T-helper 1 cell (primary cell): ENCODE data around the gene ISG20.
"Not testable (repeated sequence)": the region's sequence is repeated elsewhere in the genome, so short reads cannot be mapped to it uniquely, and the experiment has no call there.

Source experiments
- DNase-seq, 5 donors: peaks; one replicate each; pipeline ENCODE4 v3.0.0-alpha.2; 2012 to 2020

The ISG20 gene

DNA sequence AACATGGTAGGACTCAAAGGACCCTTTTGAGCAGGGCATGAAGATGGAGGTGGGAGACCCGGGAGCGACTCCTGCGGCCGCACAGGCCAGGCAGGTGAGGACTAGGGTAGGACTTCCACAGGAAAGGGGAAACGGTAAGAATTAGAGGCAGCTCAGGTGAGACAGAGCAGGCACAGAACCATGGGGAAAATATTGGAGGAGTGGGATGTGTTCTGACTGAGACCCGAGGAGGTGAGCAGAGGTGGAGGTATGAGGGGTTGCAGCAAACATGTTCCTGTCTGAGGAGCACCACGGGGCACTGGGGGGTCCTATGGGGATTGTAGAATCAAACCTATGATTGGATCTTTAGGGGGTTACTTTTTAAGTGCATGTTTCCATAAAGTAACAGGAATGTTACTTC lies 1.4 kb upstream of the ISG20 start:
- no peak for DNase-seq

DNA sequence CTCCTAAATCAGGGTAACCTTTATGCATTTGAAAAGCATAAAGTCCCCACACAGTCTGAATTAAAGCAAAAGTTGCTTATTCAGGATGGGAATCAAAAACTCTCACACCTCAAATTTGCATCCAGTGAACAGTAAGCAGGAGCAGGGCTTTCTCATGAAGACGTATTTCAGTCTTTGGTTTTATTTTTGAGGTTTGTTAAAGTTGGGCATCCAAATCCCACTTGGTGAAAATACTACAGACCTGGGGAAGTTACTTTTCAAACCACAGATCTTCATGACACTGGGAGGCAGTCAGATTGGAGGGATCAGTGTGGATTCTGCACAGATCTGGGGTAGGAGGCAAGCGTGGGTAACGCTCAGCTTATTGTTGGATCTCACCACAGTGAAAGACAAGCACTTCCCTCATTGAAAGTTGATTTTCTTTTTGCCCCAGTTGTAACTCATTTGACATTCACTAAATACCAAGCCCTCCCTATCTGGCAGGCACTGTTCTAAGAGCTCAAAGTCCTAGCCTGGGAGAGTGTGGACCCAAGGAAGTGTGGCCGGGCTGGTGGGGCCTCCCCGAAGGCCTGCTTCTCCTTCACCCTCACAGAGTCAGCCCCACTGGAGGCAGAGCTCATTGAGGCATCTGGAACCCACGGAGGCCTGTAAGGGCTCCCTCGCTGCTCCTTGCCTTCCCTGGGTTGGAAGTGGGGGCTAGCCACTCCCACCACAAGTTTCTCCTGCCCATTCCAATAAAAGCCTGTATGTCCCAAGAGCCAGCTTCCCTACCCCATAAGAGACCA lies 783 bp upstream of the ISG20 start:
- DNase-seq = no peak

DNA sequence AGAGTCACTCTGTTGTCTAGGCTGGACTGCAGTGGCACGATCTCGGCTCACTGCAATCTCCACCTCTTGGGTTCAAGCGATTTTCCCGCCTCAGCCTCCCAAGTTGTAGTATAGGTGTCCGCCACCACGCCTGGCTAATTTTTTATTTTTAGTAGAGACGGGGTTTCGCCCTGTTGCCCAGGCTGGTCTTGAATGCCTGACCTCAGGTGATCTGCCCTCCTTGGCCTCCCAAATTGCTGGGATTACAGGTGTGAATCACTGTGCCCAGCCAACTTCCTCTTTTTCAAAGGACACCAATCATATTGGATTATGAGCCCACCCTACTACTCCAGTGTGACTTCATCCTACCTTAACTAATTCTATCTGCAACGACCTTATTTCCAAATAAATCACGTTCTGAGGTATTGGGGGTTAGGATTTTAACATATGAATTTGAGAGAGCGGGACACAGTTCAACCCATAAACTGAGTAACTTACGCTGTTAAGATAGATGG lies 3.2 kb downstream of the ISG20 start:
- DNase-seq = no peak

DNA sequence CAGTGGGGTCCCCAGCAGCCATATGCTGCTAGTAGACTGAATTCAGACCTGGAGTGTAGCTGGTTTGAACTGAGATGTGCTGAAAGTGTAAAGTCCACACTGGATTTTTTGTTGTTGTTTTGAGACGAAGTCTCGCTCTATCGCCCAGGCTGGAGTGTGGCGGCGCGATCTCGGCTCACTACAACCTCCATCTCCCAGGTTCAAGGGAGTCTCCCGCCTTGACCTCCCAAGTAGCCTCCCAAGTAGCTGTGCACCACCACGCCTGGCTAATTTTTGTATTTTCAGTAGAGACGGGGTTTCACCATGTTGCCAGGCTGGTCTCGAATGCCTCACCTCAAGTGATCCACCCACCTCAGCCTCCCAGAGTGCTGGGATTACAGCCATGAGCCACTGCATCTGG lies 3.7 kb downstream of the ISG20 start:
- not testable (repeated sequence) for DNase-seq

DNA sequence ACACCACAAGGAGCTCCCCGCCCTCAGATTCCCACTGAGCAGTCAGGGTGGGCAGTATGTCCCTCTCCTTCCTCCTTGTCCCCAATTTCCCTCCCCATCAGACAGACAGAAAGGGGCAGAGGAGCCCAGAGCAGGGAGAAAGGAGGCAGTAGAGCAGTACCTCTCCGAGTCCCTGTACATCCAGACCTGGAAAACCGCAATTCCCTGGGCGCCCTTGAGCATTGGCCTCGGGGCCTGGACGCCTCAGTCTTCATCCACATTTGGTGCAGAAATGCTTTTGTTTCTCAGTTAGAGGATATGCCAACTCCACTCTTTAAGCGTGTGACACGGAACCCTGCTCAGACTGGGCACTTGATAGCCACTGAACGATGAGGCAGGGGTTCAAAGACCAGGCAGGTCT lies 5.9 kb downstream of the ISG20 start:
- DNase-seq = no peak

DNA sequence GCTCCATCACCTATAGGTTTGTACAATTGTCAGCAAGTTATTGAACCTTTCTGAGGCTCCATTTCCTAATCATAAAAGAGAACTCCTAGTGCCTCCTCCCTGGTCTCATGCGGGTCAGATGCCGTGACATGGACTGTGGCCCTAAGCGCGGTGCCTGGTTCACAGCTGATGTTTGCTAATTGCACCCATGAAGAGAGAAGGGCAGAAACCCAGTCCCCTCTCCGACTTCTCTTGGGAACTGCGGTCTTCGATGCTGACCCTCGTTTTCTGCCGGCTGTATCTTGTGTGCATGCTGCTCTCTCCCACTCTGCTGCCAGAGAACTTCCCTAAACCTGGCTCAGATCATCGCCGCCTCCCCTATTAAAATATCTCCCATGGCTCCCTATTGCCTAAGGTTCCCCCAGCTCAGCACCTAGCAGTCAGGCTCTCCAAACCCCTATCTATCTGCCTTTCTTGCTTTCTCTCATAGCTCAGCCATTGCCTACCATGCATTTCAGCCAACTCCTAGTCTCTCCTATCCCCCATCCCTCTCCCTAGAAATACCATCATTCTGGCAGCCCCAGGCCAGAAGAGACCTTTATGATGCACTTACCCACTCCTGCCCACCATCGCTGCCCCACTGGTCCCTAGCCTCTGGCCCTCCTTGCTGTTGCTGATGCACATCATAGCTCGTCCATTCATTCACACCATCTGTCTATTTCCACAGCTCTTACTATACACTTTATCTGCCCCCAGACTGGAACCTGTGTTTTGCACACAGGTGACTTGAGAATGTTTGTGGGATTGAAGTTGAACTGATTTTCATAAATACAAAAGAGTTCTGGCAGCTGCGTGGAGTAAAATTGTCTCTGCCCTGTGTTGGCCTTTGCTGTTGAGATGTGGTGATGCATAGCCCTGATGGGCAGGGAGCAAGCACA lies 6.6 kb downstream of the ISG20 start:
- no peak for DNase-seq

DNA sequence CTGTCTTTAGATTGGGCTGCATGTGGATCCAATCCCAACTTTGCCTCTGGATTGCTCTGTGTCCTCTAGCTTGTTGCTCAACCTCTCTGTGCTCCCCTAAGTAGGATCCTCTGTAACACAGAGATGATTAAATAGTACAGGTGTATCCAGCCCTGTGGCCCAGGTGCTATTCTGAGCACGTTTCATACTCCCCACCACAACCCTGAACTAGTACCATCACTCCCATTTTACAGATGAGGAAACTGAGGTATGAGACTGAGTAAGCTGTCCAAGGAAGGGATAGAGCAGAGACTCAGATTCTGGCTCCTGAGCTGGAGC lies 7.2 kb downstream of the ISG20 start:
- DNase-seq = no peak

DNA sequence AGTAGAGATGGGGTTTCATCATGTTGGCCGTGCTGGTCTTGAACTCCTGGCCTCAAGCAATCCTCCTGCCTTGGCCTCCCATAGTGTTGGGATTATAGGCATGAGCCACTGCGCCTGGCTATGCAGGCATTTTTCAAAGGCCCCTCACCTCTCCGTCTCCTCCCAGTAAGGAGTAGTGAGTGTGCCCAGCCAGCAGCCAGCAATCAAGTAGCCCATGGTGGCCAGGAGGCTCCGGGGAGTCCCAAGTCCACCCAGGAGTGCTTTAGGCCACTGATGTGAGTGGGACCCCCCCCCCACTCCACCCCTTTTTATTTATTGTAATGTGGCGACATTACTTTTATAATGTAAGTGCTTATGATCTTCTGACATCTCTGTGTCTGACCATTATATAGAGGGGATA lies 8.1 kb downstream of the ISG20 start:
- DNase-seq = no peak

DNA sequence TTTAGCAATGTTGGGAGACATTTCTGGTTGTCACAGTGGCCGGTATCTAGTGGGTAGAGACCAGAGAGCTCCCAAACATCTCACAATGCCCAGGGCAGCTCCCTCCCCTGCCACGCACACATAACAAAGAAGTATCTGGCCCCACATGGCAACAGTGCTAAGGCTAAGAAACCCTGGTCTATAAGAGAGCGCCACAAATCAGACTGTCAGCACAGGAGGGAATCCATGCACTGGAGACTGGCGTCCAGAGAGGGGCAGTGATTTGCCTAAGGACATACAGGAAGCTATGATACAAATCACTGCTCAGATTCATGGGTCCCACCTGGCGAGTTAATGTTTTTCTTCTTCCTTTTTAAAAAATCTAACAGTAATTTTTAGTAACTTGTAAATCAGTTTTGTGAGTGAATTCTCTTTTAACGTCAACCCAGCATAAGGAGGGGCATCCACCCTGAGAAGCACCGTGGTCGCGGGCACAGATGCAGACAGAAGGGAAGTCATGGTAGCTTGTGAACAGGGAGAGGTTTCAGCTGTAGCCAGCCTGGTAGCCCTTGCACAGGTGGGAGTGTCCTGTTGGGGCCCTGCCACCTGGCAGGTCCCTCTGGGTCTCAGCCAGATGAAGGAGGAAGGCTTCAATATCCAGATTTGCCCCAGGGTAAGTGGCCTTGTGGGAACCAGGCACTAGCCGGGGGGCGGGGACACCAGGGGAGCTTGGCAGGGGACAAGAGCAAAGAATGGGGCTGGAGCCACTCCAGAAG lies 8.7 kb downstream of the ISG20 start:
- DNase-seq = no peak

DNA sequence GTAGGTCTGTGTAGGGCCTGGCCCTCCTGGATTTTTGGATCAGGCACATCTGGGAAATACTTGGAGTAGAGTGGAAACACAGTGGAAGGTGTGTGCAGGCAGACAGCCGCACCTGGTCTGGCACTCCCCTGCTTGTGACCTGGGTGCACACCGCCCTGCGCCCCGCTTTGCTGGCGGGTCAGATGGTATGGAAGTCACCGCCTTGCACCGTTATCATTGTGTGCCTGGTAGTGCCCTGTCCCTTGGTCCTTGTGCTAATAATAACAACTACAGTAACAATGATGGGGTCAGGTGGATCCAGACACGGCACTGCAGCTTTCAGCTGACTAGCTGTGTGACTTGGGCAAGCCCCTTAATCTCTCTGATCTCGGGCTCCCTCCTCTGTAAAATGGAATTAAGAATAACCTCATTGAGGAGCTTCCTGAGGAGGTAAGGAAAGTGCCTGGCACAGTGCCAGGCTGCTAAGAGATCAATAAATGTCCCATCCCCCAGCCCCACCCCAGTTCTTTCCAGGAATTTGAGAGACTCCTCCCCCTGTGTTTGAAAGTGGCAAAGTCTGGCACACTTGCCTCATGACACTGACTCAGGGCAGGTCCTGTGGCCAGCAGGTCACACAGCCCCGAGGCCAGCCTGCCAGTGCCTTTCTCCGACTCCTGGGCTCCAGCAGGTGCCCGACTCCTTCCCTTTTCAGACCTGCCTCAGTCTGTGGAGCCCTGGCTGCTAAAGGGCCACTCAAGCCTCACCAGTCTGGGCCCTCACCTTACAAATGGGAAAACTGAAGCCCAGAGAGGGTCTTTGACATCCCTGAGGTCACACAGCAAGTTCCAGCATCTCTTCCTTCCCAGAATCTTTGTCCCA lies 9.8 kb downstream of the ISG20 start:
- no peak for DNase-seq

DNA sequence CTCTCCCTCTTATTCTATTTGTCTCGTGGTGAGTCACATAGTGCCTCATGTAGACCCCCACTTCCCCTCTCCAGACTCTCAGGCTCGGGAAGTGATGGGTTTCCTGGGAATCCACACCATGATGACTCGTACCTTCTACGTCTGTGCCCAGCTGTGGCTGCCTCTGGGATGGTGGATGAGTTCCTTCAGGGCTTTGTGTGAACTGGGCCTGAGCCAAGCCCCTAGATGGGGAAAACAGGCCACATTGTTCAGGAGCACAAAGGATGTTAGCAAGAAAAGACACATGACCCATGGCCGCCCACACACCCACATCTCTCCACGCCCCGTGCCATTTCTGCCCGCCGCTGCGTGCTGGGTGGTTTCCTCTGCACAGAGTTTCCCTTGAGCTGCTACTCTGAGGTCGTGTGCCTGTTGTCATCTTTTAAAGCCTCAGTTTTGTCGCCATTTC lies 10.5 kb downstream of the ISG20 start:
- DNase-seq = peak in 3 of 5 donors; percentile 40 to 65 (median 46)

DNA sequence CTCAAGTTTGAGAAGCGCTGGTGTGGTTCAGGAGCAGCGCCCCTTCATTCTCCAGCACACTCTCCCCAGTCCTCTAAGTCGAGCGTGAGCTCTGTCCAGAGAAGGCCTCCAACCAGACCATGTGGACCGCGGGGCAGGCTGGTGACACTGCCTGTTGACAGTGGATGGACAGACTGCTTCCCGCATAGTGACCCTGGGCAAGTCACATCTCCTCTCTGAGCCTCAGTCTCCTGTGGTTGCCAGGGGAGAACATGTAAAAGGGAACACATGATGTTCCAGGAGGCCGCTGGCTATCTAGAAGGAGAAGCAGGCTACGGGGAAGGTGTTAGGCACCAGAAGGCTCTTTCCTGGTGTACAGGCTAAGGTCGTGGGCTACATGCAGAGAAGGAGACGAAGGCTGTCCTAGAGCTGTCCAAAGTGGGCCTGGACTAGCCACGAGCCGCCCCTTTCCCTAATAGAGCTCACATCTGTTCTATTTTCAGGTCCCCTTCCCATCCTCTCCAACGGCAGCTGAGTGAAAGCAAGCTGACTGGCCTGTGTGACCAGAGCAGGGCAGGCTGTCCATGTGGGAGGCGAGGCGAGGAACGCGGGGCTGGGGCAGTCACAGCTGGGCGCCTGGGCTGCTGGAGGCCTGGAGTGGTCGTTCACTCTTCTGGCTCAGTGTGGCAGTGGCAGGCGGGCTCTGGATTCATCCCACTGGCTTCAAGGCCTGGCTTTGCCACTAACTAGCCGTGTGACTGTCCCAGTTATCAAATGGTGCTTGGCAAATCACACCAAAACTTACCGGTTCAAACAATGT lies 11.1 kb downstream of the ISG20 start:
- DNase-seq = no peak

DNA sequence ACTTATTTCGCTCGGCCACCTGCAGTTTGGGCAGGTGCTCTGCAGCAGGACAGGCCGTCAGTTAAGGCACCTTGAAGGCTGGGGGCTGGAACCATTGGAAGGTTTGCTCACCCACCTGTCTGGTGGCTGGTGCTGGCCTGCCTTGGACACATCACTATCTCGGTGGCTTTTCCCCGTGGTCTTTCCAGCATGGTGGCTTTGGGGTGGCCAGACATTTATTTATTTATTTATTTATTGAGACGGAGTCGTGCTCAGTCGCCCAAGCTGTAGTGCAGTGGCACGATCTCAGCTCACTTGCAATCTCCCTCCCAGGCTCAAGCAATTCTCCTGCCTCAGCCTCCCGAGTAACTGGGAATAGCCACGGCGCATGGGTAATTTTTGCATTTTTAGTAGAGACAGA lies 11.7 kb downstream of the ISG20 start:
- DNase-seq = no peak

DNA sequence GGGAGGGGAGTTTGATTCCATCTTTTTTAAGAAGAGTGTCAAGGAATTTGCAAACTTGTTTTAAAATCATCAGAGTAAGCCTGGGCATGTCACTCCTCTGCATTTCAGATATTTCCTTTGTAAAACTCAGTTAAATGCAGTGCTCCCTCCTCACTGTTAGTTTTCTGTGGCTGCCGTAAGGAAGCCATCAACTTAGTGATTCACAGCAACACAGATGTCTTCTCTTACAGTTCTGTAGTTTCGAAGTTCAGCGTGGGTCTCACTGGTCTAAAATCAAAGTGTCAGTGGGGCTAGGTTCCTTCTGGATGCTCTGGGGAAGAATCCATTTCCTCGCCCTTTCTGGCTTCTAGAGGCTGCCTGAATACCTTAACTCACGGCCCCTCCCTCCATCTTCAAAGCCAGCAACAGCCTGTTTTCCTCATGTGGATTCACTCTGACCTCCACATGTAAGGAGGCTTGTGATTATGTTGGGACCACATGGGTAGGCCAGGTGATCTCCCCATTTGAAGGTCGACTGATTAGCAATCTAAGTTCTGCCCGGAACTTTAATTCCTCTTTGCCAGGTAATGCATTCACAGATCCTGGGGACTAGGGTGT lies 12.4 kb downstream of the ISG20 start:
- no peak for DNase-seq

DNA sequence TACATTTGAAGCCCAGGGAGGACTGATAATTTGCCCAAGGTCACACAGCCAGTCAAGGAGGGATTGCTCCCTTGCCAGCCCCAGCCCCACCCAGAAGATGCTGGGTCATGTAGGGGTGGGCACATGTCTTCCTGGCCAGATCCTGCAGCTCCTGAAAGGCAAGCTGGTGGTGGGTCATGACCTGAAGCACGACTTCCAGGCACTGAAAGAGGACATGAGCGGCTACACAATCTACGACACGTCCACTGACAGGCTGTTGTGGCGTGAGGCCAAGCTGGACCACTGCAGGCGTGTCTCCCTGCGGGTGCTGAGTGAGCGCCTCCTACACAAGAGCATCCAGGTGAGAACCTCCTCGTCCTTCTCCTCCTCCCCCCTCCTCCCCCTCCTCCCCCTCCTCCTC lies 13.2 kb downstream of the ISG20 start:
- DNase-seq = no peak

DNA sequence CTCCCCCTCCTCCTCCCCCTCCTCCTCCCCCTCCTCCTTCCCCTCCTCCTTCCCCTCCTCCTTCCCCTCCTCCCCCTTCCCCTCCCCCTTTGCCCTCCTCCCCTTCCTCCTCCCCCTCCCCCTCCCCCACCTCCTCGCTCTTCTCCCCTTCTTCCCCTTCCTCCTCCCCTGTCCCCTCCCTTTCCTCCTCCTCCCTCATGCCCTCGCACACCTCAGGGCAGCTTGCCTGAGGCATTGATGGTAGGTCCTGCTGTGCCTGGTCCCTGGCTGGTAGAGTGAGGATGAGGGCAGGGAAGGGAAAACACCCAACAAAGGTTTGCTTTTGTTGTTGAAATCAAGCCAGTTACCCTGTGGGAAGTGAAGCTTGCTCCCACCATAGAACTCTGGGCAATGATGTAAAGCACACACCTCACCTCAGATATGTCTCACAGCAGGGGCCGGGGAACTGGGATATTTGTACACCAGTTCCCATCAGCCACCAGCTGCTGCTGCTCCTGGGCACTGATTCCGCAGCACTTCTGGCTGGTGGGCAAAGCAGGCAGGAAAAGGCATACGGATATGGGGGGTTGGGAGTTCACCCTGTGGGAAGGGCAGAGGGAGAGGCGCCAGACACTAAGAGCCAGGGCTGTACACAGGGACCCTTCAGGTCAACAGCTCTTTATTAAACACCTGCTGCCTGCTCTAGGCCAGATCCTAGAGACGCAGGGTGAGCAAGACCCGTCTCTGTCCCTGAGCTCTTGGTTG lies 13.8 kb downstream of the ISG20 start:
- no peak for DNase-seq

DNA sequence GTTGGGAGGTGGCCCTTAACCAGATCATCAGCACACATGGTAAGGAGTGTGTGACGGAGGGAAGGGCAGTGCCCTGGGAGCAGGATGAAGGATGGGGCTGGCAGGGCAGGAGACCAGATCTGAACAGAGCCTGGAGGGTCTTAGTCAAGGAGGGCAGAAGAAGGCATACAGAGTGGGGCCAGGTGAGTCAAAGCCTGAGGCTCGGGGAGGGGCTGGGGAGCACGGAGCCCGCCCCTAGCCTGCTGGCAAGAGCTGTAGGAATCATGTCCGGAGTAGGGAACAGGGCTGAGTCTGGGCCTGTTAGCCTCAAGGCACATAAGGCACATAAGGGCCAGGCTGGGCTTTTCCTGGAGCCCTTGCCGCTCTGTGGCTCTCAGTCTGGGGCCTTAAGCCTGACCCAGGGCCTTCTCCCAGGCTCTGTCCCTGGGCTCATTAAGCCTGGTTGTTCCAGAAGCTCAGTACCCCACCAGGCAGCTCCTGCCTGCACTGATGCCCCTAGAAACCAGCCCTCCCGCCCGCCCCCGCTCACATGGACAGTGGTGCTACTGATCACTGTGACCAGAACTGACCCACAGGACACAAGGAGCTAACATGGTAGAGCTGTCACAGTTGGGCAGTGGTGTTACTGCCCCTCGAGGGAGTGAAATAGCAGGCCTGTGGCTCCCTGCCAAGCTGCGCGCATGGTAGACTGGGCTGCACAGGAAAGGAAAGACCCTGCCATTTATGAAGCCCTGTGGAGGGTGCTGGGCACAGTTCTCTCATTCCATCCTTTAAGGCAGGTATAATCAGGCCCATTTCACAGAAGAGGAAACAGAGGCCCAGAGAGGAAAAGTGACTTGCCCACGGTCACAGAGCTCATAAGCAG lies 14.6 kb downstream of the ISG20 start:
- no peak for DNase-seq

DNA sequence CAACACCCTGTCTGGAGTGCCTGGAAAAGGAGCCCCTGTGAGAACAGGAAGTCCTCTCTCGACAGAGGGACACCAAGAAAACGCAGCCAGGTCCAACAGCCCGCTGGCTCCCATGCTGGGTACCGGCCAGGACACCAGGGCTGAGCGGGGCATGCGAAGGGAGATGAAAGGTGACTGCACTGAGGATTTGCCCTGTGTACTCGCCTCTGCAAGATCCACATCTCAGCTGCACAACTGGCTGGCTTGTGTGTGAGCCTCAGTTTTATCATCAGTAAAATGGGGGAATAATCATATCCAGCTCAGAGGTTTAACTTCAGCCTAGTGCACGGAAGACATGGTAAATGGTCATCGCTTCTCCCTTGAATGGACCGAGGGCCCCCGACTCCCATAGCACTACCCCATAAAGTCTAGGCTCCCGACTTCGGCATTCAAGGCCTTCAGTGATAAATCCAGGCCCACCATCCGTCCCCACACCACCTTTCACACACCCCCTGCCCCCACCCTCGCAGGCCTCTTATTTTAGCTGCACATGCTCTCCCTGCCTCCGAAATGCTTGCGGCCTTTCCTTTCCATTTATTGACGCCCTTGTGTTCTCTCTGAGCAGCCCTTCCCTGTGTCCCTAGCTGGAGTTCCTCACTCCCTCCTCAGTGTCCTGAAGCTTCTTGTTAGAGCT lies 15.8 kb downstream of the ISG20 start:
- DNase-seq = no peak
